Activated naive CD4-positive, alpha-beta T cell treated with anti-CD3 and anti-CD28 coated beads for 36 hours (primary cell): ENCODE data around the gene CSRP1. TPM values are rescaled to one million over a fixed set of nuclear protein-coding genes. Genes with fewer than 3 reads are reported as not detected.

Source experiments
- total RNA-seq, 2 experiments: library from RNA; stranded (reverse); gene quantifications; one replicate each; pipeline ENCODE4 v1.2.3, GENCODE V29; 2021

The CSRP1 gene
- total RNA-seq, 2 experiments from 2014 or later: 35.7 to 36.6 TPM

Other genes with a start within 250 kb of the CSRP1 start
- gene PKP1, start 223.6 kb downstream of the CSRP1 start, total RNA-seq: not detected
- gene TNNT2, start 129.4 kb downstream of the CSRP1 start, total RNA-seq: not detected
- gene LAD1, start 107.8 kb downstream of the CSRP1 start, total RNA-seq: not detected
- gene TNNI1, start 85.4 kb downstream of the CSRP1 start, total RNA-seq: not detected
- gene PHLDA3, start 37.9 kb downstream of the CSRP1 start, total RNA-seq: 10 to 100 TPM; 19.5 TPM
- 1 to 10 TPM in 1 of 2 experiments, under 1 TPM in 1; 0.62 to 1.2 TPM for gene NAV1, start 32.0 kb upstream of the CSRP1 start, total RNA-seq